K562 (cell line): ENCODE measurements around the gene DKK3.

Source experiments
- ESRRB ChIP-seq: fragments of 250-450 bp; sonication (Bioruptor Pico); IDR thresholded peaks from 2 replicates; pipeline ENCODE4 v1.5.0; 2020; ENCODE audit warnings: mild to moderate bottlenecking, moderate library complexity, borderline replicate concordance
- HNRNPL ChIP-seq: fragments of 200-400 bp; formaldehyde crosslinking; IDR thresholded peaks from 2 replicates; pipeline ENCODE4 v1.6.1; 2017; ENCODE audit warnings: low read depth, mild to moderate bottlenecking, low read length
- NFE2L1 ChIP-seq: fragments of 450-650 bp; IDR thresholded peaks from 2 replicates; pipeline ENCODE4 v1.6.1; 2016; ENCODE audit warnings: missing genetic modification characterization, low read depth, mild to moderate bottlenecking, missing compliant biosample characterization, moderate library complexity, borderline replicate concordance
- SREBF1 ChIP-seq: fragments of 150-350 bp; IDR thresholded peaks from 2 replicates; pipeline ENCODE4 v1.6.1; 2014; ENCODE audit warnings: antibody characterized with exemption, low read depth, low read length, borderline replicate concordance
- STAT5A ChIP-seq: IDR thresholded peaks from 2 replicates; pipeline ENCODE4 v1.6.1; 2012; ENCODE audit warnings: low read length, inconsistent platforms, borderline replicate concordance
- TARDBP ChIP-seq: fragments of 450-650 bp; IDR thresholded peaks from 2 replicates; pipeline ENCODE4 v1.6.1; 2016
- XRCC3 ChIP-seq: fragments of 450-650 bp; IDR thresholded peaks from 2 replicates; pipeline ENCODE4 v1.6.1; 2017; ENCODE audit warnings: mild to moderate bottlenecking, moderate library complexity
- ZBTB7A ChIP-seq: IDR thresholded peaks from 2 replicates; pipeline ENCODE4 v1.6.1; 2011; ENCODE audit warnings: low read depth, mild to moderate bottlenecking, low read length, moderate library complexity, borderline replicate concordance; ENCODE audit not compliant: control insufficient read depth
- ZNF644 ChIP-seq: fragments of 200-800 bp; sonication (Bioruptor generic); IDR thresholded peaks from 2 replicates; pipeline ENCODE4 v1.6.1; 2016; ENCODE audit warnings: low read depth, missing genetic modification characterization, missing compliant biosample characterization
- TF ChIP-seq, protein P1 (sequence below): sonication (generic); formaldehyde crosslinking; IDR thresholded peaks from 2 replicates; pipeline ENCODE4 v1.9.0; 2022; ENCODE audit warnings: mild to moderate bottlenecking, missing genetic modification reagents
- TF ChIP-seq, protein P2 (sequence below), 3 experiments: IDR thresholded peaks in 2 of 3; conservative IDR thresholded peaks in 1 of 3; 2 replicates each; pipeline ENCODE4 v1.5.1; 2011 to 2012; ENCODE audit warnings: low read length in 3 of 3, mild to moderate bottlenecking in 3 of 3, control low read depth in 2 of 3, improper control_type of control experiment in 1 of 3, inconsistent platforms in 1 of 3, low read depth in 1 of 3, mixed read lengths in 1 of 3, moderate library complexity in 1 of 3; ENCODE audit not compliant: insufficient read depth in 2 of 3
- TF ChIP-seq, protein P3 (sequence below): sonication (generic); formaldehyde crosslinking; IDR thresholded peaks from 2 replicates; pipeline ENCODE4 v1.8.0; 2022; ENCODE audit warnings: mild to moderate bottlenecking, low read depth, missing genetic modification reagents
- TF ChIP-seq, protein P4 (sequence below): sonication (generic); formaldehyde crosslinking; IDR thresholded peaks from 2 replicates; pipeline ENCODE4 v1.9.0; 2022; ENCODE audit warnings: mild to moderate bottlenecking, missing genetic modification reagents

DNA sequence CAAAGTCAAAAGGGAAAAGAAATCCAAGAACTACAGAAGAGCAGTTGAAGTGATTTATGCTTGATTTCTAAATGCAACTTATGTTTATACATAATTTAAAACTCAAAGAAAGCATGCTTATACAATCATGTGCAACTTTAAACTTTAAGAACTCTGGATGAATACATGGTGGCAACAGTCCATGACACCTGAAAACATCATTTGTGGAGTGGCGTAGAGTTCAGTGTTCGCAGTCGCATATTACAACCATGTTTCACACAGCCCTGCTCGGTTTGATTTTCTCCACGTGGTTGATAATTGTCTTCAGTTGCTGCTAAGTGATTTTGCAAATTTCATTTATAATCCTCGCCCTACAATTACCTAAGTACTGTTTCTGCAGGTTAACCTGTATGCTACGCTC is 45.4 kb downstream of the DKK3 start:
- TF ChIP-seq TARDBP (no peak), XRCC3 (no peak), NFE2L1 (no peak), STAT5A (no peak), ZBTB7A (no peak), SREBF1 (no peak), ESRRB (no peak), HNRNPL (no peak), ZNF644 (tag) (no peak)
- TF ChIP-seq, protein P1, sequence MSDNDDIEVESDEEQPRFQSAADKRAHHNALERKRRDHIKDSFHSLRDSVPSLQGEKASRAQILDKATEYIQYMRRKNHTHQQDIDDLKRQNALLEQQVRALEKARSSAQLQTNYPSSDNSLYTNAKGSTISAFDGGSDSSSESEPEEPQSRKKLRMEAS (CRISPR knock-in tag) = no peak
- TF ChIP-seq, protein P2, sequence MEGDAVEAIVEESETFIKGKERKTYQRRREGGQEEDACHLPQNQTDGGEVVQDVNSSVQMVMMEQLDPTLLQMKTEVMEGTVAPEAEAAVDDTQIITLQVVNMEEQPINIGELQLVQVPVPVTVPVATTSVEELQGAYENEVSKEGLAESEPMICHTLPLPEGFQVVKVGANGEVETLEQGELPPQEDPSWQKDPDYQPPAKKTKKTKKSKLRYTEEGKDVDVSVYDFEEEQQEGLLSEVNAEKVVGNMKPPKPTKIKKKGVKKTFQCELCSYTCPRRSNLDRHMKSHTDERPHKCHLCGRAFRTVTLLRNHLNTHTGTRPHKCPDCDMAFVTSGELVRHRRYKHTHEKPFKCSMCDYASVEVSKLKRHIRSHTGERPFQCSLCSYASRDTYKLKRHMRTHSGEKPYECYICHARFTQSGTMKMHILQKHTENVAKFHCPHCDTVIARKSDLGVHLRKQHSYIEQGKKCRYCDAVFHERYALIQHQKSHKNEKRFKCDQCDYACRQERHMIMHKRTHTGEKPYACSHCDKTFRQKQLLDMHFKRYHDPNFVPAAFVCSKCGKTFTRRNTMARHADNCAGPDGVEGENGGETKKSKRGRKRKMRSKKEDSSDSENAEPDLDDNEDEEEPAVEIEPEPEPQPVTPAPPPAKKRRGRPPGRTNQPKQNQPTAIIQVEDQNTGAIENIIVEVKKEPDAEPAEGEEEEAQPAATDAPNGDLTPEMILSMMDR (IDR thresholded peaks at IDR 0.05 in 2 of 3, conservative IDR thresholded peaks at IDR 0.05 in 1 of 3; ENCODE audit: insufficient read depth in 2 of 3, low read depth in 1 of 3, low read length in 3 of 3) = no peak
- TF ChIP-seq, protein P3, sequence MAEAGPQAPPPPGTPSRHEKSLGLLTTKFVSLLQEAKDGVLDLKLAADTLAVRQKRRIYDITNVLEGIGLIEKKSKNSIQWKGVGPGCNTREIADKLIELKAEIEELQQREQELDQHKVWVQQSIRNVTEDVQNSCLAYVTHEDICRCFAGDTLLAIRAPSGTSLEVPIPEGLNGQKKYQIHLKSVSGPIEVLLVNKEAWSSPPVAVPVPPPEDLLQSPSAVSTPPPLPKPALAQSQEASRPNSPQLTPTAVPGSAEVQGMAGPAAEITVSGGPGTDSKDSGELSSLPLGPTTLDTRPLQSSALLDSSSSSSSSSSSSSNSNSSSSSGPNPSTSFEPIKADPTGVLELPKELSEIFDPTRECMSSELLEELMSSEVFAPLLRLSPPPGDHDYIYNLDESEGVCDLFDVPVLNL (CRISPR knock-in tag) = no peak
- TF ChIP-seq, protein P4, sequence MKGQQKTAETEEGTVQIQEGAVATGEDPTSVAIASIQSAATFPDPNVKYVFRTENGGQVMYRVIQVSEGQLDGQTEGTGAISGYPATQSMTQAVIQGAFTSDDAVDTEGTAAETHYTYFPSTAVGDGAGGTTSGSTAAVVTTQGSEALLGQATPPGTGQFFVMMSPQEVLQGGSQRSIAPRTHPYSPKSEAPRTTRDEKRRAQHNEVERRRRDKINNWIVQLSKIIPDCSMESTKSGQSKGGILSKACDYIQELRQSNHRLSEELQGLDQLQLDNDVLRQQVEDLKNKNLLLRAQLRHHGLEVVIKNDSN (CRISPR knock-in tag) = no peak
